Measurements from ENCODE around the gene ARMC2. TPM values are rescaled to one million over a fixed set of nuclear protein-coding genes. Genes with fewer than 3 reads are reported as not detected.
"Not testable (repeated sequence)": the region's sequence is repeated elsewhere in the genome, so short reads cannot be mapped to it uniquely, and the experiment has no call there.

ARMC2 gene
- total and polyA plus RNA-seq, 4 donors = 5.3 to 20.7 (median 8.9) TPM

DNA sequence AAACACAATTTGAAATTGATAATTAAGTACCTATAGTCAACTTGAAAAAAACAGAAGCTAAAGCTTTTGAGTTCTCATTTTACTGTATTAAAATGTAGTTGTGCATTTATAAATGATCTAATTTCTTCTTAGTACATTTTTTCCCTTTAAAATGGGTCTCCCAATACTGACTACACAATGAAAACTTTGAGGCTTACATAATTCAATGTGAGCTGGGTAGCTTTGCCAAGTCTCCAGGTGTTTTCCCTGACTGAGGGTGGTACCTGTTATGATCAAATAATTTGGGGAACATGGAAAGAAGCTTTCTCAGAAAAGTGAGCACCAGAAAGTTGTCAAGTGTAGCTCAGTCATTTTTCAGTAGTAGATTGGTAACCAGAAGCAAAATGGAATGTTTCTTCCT is 74.3 kb downstream of the ARMC2 start:
- H3K27ac ChIP-seq (ENCODE audit: low read depth in 1 of 2, low read length in 2 of 2) = no peak overlapping the region
- H3K4me3 ChIP-seq (ENCODE audit: low read length in 2 of 2) = no peak overlapping the region
- intact Hi-C loops (cut with DNase I) = no loop called here
- H3K27me3 ChIP-seq (ENCODE audit: control insufficient read depth in 1 of 2, insufficient read depth in 2 of 2, low read length in 1 of 2) = no peaks in the 10 kb centered on the region
- ATAC-seq (ENCODE audit: low FRiP score) = no peak
- H3K9me3 ChIP-seq (ENCODE audit: control insufficient read depth, low read length) = no peaks in the 10 kb centered on the region
- DNase-seq = no peak
- H3K4me1 ChIP-seq (ENCODE audit: control insufficient read depth in 1 of 2, insufficient read depth in 2 of 2, low read length in 2 of 2) = no peaks in the 10 kb centered on the region
- no peaks in the 10 kb centered on the region for H3K36me3 ChIP-seq (ENCODE audit: control insufficient read depth in 1 of 2, insufficient read depth in 2 of 2, low read length in 1 of 2)

DNA sequence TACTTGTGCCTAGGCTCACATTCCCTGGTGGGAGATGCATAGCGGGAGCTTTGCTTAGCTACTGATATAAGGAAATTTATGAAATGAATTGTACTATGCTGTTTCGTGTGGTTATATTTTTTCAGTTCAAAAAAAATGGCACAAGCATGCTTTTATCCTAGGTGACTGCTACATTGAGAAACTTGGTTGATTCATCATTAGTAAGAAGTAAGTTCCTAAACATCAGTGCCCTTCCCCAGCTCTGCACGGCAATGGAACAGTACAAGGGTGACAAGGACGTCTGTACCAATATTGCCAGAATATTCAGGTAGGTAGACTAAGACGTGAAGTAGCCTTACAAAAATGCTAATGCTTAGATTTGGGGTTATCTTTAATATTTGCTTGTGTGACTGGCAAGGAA is 79.7 kb downstream of the ARMC2 start:
- H3K4me1 ChIP-seq (ENCODE audit: control insufficient read depth in 1 of 2, insufficient read depth in 2 of 2, low read length in 2 of 2) = no peaks in the 10 kb centered on the region
- ATAC-seq (ENCODE audit: low FRiP score) (no peak), DNase-seq (no peak)
- 84 to 87% methylated on average over 5 of the region's 5 CpGs for WGBS, 2 donors
- intact Hi-C loops (cut with DNase I) = no loop called here
- H3K4me3 ChIP-seq (ENCODE audit: low read length in 2 of 2) = no peak overlapping the region
- H3K36me3 ChIP-seq (ENCODE audit: control insufficient read depth in 1 of 2, insufficient read depth in 2 of 2, low read length in 1 of 2) = no peaks in the 10 kb centered on the region
- H3K27me3 ChIP-seq (ENCODE audit: control insufficient read depth in 1 of 2, insufficient read depth in 2 of 2, low read length in 1 of 2) = no peaks in the 10 kb centered on the region
- no peaks in the 10 kb centered on the region for H3K9me3 ChIP-seq (ENCODE audit: control insufficient read depth, low read length)
- H3K27ac ChIP-seq (ENCODE audit: low read depth in 1 of 2, low read length in 2 of 2) = no peak overlapping the region

DNA sequence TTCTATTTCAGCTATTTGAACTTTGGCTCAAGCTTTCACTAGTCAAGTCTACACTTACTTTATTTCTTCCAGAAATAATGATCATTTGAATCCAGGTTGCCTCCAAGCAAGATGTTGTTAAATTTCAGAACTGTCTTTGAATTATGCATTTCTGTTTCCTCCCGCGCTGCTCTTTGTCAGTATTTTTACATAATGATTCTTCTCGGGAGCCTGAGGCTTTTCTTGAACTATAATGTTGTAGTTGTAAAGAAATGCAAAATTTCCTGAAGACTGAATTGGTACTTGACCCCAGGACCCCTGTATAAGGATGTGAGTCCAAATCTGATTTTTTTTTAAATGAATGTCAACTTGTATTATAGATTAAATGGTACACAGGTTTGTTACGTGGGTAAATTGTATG is 80.4 kb downstream of the ARMC2 start:
- H3K4me1 ChIP-seq (ENCODE audit: control insufficient read depth in 1 of 2, insufficient read depth in 2 of 2, low read length in 2 of 2) = no peaks in the 10 kb centered on the region
- no peaks in the 10 kb centered on the region for H3K9me3 ChIP-seq (ENCODE audit: control insufficient read depth, low read length)
- no peak for DNase-seq
- H3K27ac ChIP-seq (ENCODE audit: low read depth in 1 of 2, low read length in 2 of 2) = no peak overlapping the region
- no peaks in the 10 kb centered on the region for H3K36me3 ChIP-seq (ENCODE audit: control insufficient read depth in 1 of 2, insufficient read depth in 2 of 2, low read length in 1 of 2)
- intact Hi-C loops (cut with DNase I) = no loop called here
- no peaks in the 10 kb centered on the region for H3K27me3 ChIP-seq (ENCODE audit: control insufficient read depth in 1 of 2, insufficient read depth in 2 of 2, low read length in 1 of 2)
- 85 to 87% methylated on average over 4 of the region's 4 CpGs for WGBS, 2 donors
- no peak for ATAC-seq (ENCODE audit: low FRiP score)
- no peak overlapping the region for H3K4me3 ChIP-seq (ENCODE audit: low read length in 2 of 2)

DNA sequence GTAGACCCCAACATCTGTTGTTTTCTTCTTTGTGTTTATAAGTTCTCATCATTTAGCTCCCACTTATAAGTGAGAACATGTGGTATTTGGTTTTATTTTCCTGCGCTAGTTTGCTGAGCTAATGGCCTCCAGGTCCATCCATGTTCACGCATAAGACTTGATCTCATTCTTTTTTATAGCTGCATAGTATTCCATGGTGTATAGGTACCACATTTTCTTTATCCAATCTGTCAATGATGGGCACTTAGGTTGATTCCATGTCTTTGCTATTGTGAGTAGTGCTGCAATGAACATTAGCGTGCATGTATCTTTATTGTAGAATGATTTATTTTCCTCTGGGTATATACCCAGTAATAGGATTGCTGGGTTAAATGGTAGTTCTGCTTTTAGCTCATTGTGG is 82.9 kb downstream of the ARMC2 start:
- intact Hi-C loops (cut with DNase I); H3K36me3 ChIP-seq (ENCODE audit: control insufficient read depth in 1 of 2, insufficient read depth in 2 of 2, low read length in 1 of 2); H3K27me3 ChIP-seq (ENCODE audit: control insufficient read depth in 1 of 2, insufficient read depth in 2 of 2, low read length in 1 of 2); DNase-seq; H3K27ac ChIP-seq (ENCODE audit: low read depth in 1 of 2, low read length in 2 of 2); H3K4me3 ChIP-seq (ENCODE audit: low read length in 2 of 2); H3K9me3 ChIP-seq (ENCODE audit: control insufficient read depth, low read length); H3K4me1 ChIP-seq (ENCODE audit: control insufficient read depth in 1 of 2, insufficient read depth in 2 of 2, low read length in 2 of 2); ATAC-seq (ENCODE audit: low FRiP score): not testable (repeated sequence)
- WGBS, 2 donors = 96 to 97% methylated on average over 3 of the region's 3 CpGs

DNA sequence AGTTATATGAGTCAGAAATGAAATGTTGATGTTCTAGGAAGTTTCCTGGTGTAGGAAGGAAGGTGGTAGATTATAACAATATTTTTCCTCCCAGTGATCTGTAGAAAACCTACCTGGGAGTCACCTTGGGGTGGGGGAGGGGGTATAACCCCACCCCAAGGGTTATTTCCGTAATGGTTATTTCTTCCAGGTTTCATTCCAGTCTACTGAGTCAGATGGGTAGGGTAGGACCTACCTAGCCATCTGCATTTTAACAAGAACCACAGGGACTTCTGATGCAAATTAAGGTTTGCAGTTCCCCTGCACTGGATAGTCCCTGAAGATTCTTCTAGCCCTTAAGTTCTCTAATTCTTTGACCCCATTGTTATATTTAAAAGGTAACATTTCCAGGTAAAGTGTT is 88.9 kb downstream of the ARMC2 start:
- Histone ChIP-seq H3K4me3 (ENCODE audit: low read length in 2 of 2) (no peak overlapping the region), H3K9me3 (ENCODE audit: control insufficient read depth, low read length) (no peaks in the 10 kb centered on the region), H3K27me3 (ENCODE audit: control insufficient read depth in 1 of 2, insufficient read depth in 2 of 2, low read length in 1 of 2) (no peaks in the 10 kb centered on the region), H3K4me1 (ENCODE audit: control insufficient read depth in 1 of 2, insufficient read depth in 2 of 2, low read length in 2 of 2) (no peaks in the 10 kb centered on the region), H3K36me3 (ENCODE audit: control insufficient read depth in 1 of 2, insufficient read depth in 2 of 2, low read length in 1 of 2) (no peaks in the 10 kb centered on the region), H3K27ac (ENCODE audit: low read depth in 1 of 2, low read length in 2 of 2) (no peak overlapping the region)
- 85 to 94% methylated on average over 1 of the region's 1 CpG for WGBS, 2 donors
- ATAC-seq (ENCODE audit: low FRiP score) = no peak
- intact Hi-C loops (cut with DNase I) = no loop called here
- no peak for DNase-seq

DNA sequence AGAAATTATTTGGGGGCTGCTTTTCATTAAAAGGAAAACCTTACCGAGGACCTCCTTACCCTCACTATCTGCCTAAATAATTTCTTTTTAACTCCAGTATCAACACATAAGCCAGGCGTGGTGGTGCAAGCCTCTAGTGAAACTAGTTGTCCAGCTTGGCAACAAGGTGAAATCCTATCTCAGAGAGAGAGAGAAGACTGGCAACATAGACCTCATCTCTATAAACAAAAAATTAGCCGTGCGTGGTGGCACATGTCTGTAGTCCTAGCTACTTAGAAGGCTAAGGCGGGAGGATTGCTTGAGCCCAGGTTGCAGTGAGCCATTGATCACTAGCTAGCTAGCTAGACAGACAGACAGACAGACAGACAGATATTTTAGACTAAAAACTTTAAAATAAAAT is 92.5 kb downstream of the ARMC2 start:
- no peaks in the 10 kb centered on the region for H3K9me3 ChIP-seq (ENCODE audit: control insufficient read depth, low read length)
- H3K27me3 ChIP-seq (ENCODE audit: control insufficient read depth in 1 of 2, insufficient read depth in 2 of 2, low read length in 1 of 2) = no peaks in the 10 kb centered on the region
- H3K36me3 ChIP-seq (ENCODE audit: control insufficient read depth in 1 of 2, insufficient read depth in 2 of 2, low read length in 1 of 2) = no peaks in the 10 kb centered on the region
- intact Hi-C loops (cut with DNase I) = no loop called here
- ATAC-seq (ENCODE audit: low FRiP score) (no peak), DNase-seq (no peak)
- WGBS, 2 donors = 93 to 96% methylated on average over 5 of the region's 5 CpGs
- no peak overlapping the region for H3K27ac ChIP-seq (ENCODE audit: low read depth in 1 of 2, low read length in 2 of 2)
- H3K4me3 ChIP-seq (ENCODE audit: low read length in 2 of 2) = no peak overlapping the region
- peaks cover 0 to 2% of the 10 kb centered on the region in 2 donors for H3K4me1 ChIP-seq (ENCODE audit: control insufficient read depth in 1 of 2, insufficient read depth in 2 of 2, low read length in 2 of 2)

DNA sequence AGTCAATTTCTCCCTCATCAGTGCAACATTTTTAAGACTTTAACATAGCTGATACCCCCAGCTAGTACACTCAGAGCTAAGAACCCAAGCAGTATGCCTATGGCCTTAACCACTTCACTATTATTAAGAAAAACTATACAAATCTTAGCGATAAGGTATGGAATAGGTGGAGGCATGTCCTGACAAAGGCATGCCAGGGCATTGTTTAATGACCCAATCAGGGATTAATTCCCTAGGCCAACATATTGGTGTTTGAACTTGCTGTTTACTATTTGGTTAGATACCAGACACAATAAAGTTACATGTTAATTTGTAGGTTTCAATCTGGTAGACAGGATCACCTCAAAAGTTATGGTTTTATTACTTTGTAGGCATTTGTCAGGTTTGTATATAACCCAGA is 93.1 kb downstream of the ARMC2 start:
- H3K4me1 ChIP-seq (ENCODE audit: control insufficient read depth in 1 of 2, insufficient read depth in 2 of 2, low read length in 2 of 2) = peaks cover 0 to 2% of the 10 kb centered on the region in 2 donors
- H3K4me3 ChIP-seq (ENCODE audit: low read length in 2 of 2) = no peak overlapping the region
- no peaks in the 10 kb centered on the region for H3K27me3 ChIP-seq (ENCODE audit: control insufficient read depth in 1 of 2, insufficient read depth in 2 of 2, low read length in 1 of 2)
- DNase-seq (no peak), ATAC-seq (ENCODE audit: low FRiP score) (no peak)
- intact Hi-C loops (cut with DNase I) = no loop called here
- no peaks in the 10 kb centered on the region for H3K36me3 ChIP-seq (ENCODE audit: control insufficient read depth in 1 of 2, insufficient read depth in 2 of 2, low read length in 1 of 2)
- 88 to 97% methylated on average over 1 of the region's 1 CpG for WGBS, 2 donors
- H3K27ac ChIP-seq (ENCODE audit: low read depth in 1 of 2, low read length in 2 of 2) = no peak overlapping the region
- H3K9me3 ChIP-seq (ENCODE audit: control insufficient read depth, low read length) = no peaks in the 10 kb centered on the region

DNA sequence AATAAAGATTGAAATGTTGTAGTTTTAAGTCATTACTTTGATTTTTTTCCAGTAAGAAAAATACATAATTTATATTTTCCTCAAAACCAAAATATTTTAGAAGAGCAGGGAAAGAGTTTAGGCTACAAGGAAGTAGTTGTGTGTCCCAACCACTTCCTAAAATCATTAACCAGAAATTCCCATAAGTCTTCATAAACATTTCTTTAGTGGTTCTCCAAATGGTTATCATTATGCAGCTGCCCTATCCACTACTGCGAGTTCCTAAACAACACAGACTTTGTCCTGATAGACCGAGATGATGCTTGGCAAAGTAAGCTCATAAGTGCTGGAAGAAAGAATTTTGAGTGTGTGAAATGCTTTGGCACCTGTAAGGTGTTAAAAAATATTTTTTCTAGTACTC is 93.6 kb downstream of the ARMC2 start:
- intact Hi-C loops (cut with DNase I) = no loop called here
- no peak overlapping the region for H3K27ac ChIP-seq (ENCODE audit: low read depth in 1 of 2, low read length in 2 of 2)

DNA sequence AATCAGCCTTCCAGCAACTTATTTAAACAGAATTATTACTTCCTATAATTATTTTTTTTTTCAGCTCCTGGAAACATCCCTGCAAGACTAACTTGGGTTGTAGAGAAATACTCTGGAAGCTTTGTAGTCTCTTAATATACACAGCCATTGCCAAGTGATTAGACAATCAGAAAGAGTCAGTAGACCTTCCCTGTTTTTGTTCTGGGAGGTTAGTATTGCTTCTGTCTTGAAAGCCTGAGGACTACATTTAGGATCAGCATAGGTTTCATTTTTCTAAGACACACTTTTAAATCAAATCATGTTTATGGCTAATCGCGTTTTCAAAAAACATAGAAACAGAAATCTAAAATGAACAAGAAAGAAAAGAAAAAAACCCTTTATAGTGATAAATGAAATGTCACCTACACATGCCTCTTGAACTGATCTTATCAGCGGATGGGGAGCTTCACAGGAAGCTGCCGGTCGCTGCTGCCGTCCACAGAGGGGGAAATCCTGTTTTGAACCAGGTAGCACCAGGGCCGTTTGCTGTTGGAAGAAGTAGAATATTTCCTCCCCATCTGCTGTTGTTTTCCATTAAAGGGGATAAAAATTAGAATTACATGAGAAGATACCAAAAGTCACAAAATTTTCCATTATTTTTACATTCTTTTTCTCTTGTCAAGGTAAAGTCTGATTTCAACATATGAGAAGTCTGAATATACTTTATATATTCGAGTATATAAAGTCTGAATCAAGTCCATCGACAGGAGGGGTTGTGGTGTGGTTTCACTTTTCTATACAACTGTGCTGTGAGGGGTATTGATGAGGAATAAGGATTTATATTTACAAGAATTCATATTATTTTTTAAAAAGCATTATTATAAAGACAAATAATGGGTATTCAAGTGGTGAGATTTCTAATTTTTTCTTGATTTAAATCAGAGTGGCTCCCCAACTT is 94.6 kb downstream of the ARMC2 start:
- H3K27me3 ChIP-seq (ENCODE audit: control insufficient read depth in 1 of 2, insufficient read depth in 2 of 2, low read length in 1 of 2) = no peaks in the 10 kb centered on the region
- intact Hi-C loops (cut with DNase I) = no loop called here
- H3K36me3 ChIP-seq (ENCODE audit: control insufficient read depth in 1 of 2, insufficient read depth in 2 of 2, low read length in 1 of 2) = no peaks in the 10 kb centered on the region
- 91 to 94% methylated on average over 9 of the region's 9 CpGs for WGBS, 2 donors
- H3K4me1 ChIP-seq (ENCODE audit: control insufficient read depth in 1 of 2, insufficient read depth in 2 of 2, low read length in 2 of 2) = peaks cover 5 to 11% of the 10 kb centered on the region in 2 donors
- no peaks in the 10 kb centered on the region for H3K9me3 ChIP-seq (ENCODE audit: control insufficient read depth, low read length)
- DNase-seq = no peak
- ATAC-seq (ENCODE audit: low FRiP score) = no peak
- no peak overlapping the region for H3K27ac ChIP-seq (ENCODE audit: low read depth in 1 of 2, low read length in 2 of 2)
- no peak overlapping the region for H3K4me3 ChIP-seq (ENCODE audit: low read length in 2 of 2)

More for the DNA sequence above, 93.6 kb downstream of the ARMC2 start:
- peaks cover 0 to 3% of the 10 kb centered on the region in 2 donors for H3K4me1 ChIP-seq (ENCODE audit: control insufficient read depth in 1 of 2, insufficient read depth in 2 of 2, low read length in 2 of 2)
- ATAC-seq (ENCODE audit: low FRiP score) (no peak), DNase-seq (no peak)
- 88 to 90% methylated on average over 2 of the region's 2 CpGs for WGBS, 2 donors
- no peaks in the 10 kb centered on the region for H3K9me3 ChIP-seq (ENCODE audit: control insufficient read depth, low read length)
- no peak overlapping the region for H3K4me3 ChIP-seq (ENCODE audit: low read length in 2 of 2)
- no peaks in the 10 kb centered on the region for H3K27me3 ChIP-seq (ENCODE audit: control insufficient read depth in 1 of 2, insufficient read depth in 2 of 2, low read length in 1 of 2)
- H3K36me3 ChIP-seq (ENCODE audit: control insufficient read depth in 1 of 2, insufficient read depth in 2 of 2, low read length in 1 of 2) = no peaks in the 10 kb centered on the region
